ENCODE results near the gene PRELID2.

- TF ChIP-seq SIN3A (IDR thresholded peaks at IDR 0.05; ENCODE audit: borderline replicate concordance, insufficient read depth, low read length), result no peak
- no peak for TF ChIP-seq POLR2AphosphoS5 (IDR thresholded peaks at IDR 0.05; ENCODE audit: low read depth, low read length)
These were observed 33.9 kb downstream of the PRELID2 start for GRCh38 chr5:145801195-145801594.

Measured in PFSK-1 (cell line).